ENCODE measurements around the gene NNAT. TPM values are rescaled to one million over a fixed set of nuclear protein-coding genes. Genes with fewer than 3 reads are reported as not detected.

Gene NNAT
- total and polyA plus RNA-seq, 2 of the 8 experiments (the other 6 are each of a cell fraction or from before 2014, with no cell fraction given): 66.8 to 175 TPM

DNA sequence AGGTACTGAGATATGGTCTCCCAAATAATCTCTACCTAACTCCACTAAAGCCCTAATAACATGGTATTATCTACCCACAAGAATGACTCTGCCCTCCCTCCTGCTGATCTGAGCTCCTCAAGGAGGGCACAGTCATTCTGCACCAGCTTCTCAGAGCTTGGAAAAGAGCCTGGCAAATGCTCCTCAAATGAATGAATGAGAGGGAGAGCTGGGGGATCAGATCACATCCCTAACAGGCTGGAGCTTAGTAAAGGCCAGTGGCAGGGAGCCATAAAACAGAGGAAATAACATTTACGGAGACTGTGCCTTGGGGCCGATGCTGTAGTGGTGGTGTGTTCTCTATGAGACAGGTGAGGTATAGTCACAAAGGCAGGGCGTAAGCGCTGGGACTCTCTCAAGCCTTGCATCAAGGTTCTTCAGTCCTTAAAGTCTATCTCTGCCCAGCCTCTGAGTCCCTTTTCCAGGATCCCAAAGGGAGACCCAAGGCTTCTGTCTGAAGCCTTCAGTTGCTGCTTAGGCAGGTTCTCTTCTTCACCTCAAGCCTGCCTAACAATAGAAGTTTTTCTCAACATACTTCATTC, 7.2 kb upstream of the NNAT start:
- H2AFZ ChIP-seq (ENCODE audit: low read length): no peak overlapping the region
- no peak overlapping the region for H3K4me2 ChIP-seq (ENCODE audit: insufficient read depth in 1 of 2, low read depth in 2 of 2, low read length in 2 of 2)
- H3K4me1 ChIP-seq (replicated peaks in 1 of 4; ENCODE audit: control insufficient read depth in 3 of 4, insufficient read depth in 4 of 4, low read length in 3 of 4): peaks cover 0 to 11% (median 6%) of the 10 kb centered on the region in 4 experiments; a peak in 4 of 7 replicates
- H3K27ac ChIP-seq (ENCODE audit: low read depth, low read length): no peak overlapping the region
- H4K8ac ChIP-seq (ENCODE audit: extremely low read depth, insufficient read depth, low read length): no peak overlapping the region
- H4K91ac ChIP-seq (replicated peaks; ENCODE audit: insufficient read length, low read length): no peak overlapping the region
- H3K23ac ChIP-seq (ENCODE audit: insufficient read length): no peak overlapping the region
- POLR2A ChIA-PET (ENCODE audit: partially characterized antibody): interaction anchor here (1.6 to 8.2 kb wide), 4 partner anchors 8 to 15 kb away, joined by 3 to 116 read pairs (median 6); no protein-coding TSS in a partner anchor
- H4K20me1 ChIP-seq (replicated peaks in 1 of 2; ENCODE audit: control insufficient read depth in 1 of 2, insufficient read depth in 2 of 2, low read length in 2 of 2): peaks cover 0 to 23% of the 10 kb centered on the region in 2 experiments
- H3K79me1 ChIP-seq (ENCODE audit: low read depth, low read length): peaks cover 21% of the 10 kb centered on the region
- no peak overlapping the region for H3K56ac ChIP-seq (replicated peaks; ENCODE audit: insufficient read length, low read depth, low read length)
- no peak overlapping the region for H2AK5ac ChIP-seq (ENCODE audit: low read depth, low read length)
- CTCF ChIA-PET (ENCODE audit: partially characterized antibody): interaction anchor here (0.6 to 2.2 kb wide), 4 partner anchors 12 to 321 kb away, joined by 3 to 9 read pairs (median 4); no protein-coding TSS in a partner anchor
- no peak overlapping the region for H3K9ac ChIP-seq (replicated peaks in 1 of 4; ENCODE audit: extremely low read depth in 1 of 4, low read depth in 3 of 4, low read length in 3 of 4)
- no peak overlapping the region for H3K18ac ChIP-seq (ENCODE audit: extremely low read depth, low read length)
- H3K4me3 ChIP-seq (ENCODE audit: extremely low read depth in 1 of 4, insufficient read depth in 2 of 4, low read depth in 3 of 4, low read length in 4 of 4): no peak overlapping the region
- no peak overlapping the region for H2BK120ac ChIP-seq (replicated peaks; ENCODE audit: low read depth, low read length)
- H2BK5ac ChIP-seq (ENCODE audit: low read depth, low read length): no peak overlapping the region
- no peak overlapping the region for H4K5ac ChIP-seq (ENCODE audit: insufficient read length, low read depth, low read length)
- H3K79me2 ChIP-seq (ENCODE audit: control insufficient read depth in 1 of 2, insufficient read depth in 2 of 2, low read length in 2 of 2): peaks cover 0 to 38% of the 10 kb centered on the region in 2 experiments
- no peaks in the 10 kb centered on the region for H3K9me3 ChIP-seq (ENCODE audit: insufficient read depth in 2 of 2, low read depth in 1 of 2, low read length in 1 of 2)
- H3K23me2 ChIP-seq (ENCODE audit: low read depth, low read length): no peaks in the 10 kb centered on the region
- no peaks in the 10 kb centered on the region for H3K27me3 ChIP-seq (replicated peaks in 1 of 4; ENCODE audit: control insufficient read depth in 3 of 4, extremely low read depth in 1 of 4, insufficient read depth in 3 of 4, low read length in 3 of 4)
- H2BK12ac ChIP-seq (ENCODE audit: low read depth, low read length): no peak overlapping the region
- H2BK15ac ChIP-seq (ENCODE audit: low read length): no peak overlapping the region
- H3K36me3 ChIP-seq (ENCODE audit: control insufficient read depth in 2 of 4, insufficient read depth in 4 of 4, low read length in 3 of 4): peaks cover 2 to 28% (median 11%) of the 10 kb centered on the region in 4 experiments; a peak in 5 of 8 replicates
- DNase-seq (ENCODE audit: low read depth in 1 of 2, low spot score in 2 of 2): no peak
- no peak for FAIRE-seq
- no peak overlapping the region for H3K14ac ChIP-seq (ENCODE audit: insufficient read length)
- no peak overlapping the region for H2BK20ac ChIP-seq (ENCODE audit: low read length)
- 94% methylated on average over 4 of the region's 4 CpGs; no CpG with 5 or more reads in 1 of the 2 experiments for WGBS, 2 experiments (ENCODE audit: extremely low coverage in 1 of 2, insufficient coverage in 1 of 2, insufficient read length in 1 of 2, insufficient replicate concordance in 2 of 2, low coverage in 1 of 2, low lambda C conversion rate in 2 of 2, missing lambda C conversion rate in 1 of 2)
- H3K4ac ChIP-seq (replicated peaks; ENCODE audit: insufficient read length, low read depth, low read length): no peak overlapping the region
- TF ChIP-seq, protein P1, sequence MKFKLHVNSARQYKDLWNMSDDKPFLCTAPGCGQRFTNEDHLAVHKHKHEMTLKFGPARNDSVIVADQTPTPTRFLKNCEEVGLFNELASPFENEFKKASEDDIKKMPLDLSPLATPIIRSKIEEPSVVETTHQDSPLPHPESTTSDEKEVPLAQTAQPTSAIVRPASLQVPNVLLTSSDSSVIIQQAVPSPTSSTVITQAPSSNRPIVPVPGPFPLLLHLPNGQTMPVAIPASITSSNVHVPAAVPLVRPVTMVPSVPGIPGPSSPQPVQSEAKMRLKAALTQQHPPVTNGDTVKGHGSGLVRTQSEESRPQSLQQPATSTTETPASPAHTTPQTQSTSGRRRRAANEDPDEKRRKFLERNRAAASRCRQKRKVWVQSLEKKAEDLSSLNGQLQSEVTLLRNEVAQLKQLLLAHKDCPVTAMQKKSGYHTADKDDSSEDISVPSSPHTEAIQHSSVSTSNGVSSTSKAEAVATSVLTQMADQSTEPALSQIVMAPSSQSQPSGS (IDR thresholded peaks at IDR 0.05; ENCODE audit: low read length): no peak
- TF ChIP-seq TBP (IDR thresholded peaks at IDR 0.05; ENCODE audit: low read depth, low read length) (no peak), CBX5 (IDR thresholded peaks at IDR 0.05; ENCODE audit: low read depth, low read length) (no peak), CEBPB (IDR thresholded peaks at IDR 0.05; ENCODE audit: low read depth, low read length) (no peak), EP300 (IDR thresholded peaks at IDR 0.05; ENCODE audit: borderline replicate concordance in 1 of 2, low read depth in 2 of 2, low read length in 2 of 2) (no peak), RBBP5 (IDR thresholded peaks at IDR 0.05; ENCODE audit: borderline replicate concordance, low read depth, low read length) (no peak), CTBP2 (IDR thresholded peaks at IDR 0.05; ENCODE audit: borderline replicate concordance, insufficient read depth, insufficient read length, low read length) (no peak), SRF (IDR thresholded peaks at IDR 0.05; ENCODE audit: low read depth, low read length) (no peak), KDM1A (IDR thresholded peaks at IDR 0.05; ENCODE audit: borderline replicate concordance, low read length) (no peak), EZH2 (IDR thresholded peaks at IDR 0.05; ENCODE audit: low read depth, low read length, severe bottlenecking) (no peak), YY1 (IDR thresholded peaks at IDR 0.05; ENCODE audit: low read depth, low read length) (no peak)
